22Rv1 (cell line): ENCODE results near the gene CCDC142.
A peak's percentile ranks its signal among the peaks of the same experiment; 100 is the strongest.

Source experiments
- H3K27ac ChIP-seq: fragments of 450-650 bp; 2 replicates; pipeline ENCODE4 v1.5.1; 2017
- CTCF ChIP-seq: fragments of 450-650 bp; IDR thresholded peaks from 2 replicates; pipeline ENCODE4 v1.5.1; 2017; ENCODE audit warnings: mild to moderate bottlenecking
- ZFX ChIP-seq: fragments of 450-650 bp; IDR thresholded peaks from 2 replicates; pipeline ENCODE4 v1.6.1; 2017; ENCODE audit warnings: antibody characterized with exemption, borderline replicate concordance

The CCDC142 gene

GRCh38 chr2:74528600-74529356 lies 46.0 kb upstream of the CCDC142 start:
- TF ChIP-seq ZFX (no peak), CTCF (no peak)
- H3K27ac ChIP-seq, result peak overlapping the region; percentile 89

- no peak for TF ChIP-seq CTCF
- TF ChIP-seq ZFX, result no peak
- no peak overlapping the region for H3K27ac ChIP-seq
These were observed 44.9 kb upstream of the CCDC142 start for GRCh38 chr2:74527741-74528140.

GRCh38 chr2:74526649-74527230 lies 43.9 kb upstream of the CCDC142 start:
- peak overlapping the region; percentile 8; the same call in 1 of the 2 replicates for H3K27ac ChIP-seq
- TF ChIP-seq ZFX, result no peak
- TF ChIP-seq CTCF, result no peak

GRCh38 chr2:74525717-74526648 lies 43.2 kb upstream of the CCDC142 start, which contains the start of gene DQX1:
DQX1 (minus strand) TSS chr2:74526231; CDS start chr2:74525729, 502 bp downstream.
- H3K27ac ChIP-seq, result peak within 1 kb of the TSS; percentile 34
- no peak for TF ChIP-seq ZFX
- no peak for TF ChIP-seq CTCF

- TF ChIP-seq ZFX (no peak), CTCF (no peak)
- peak overlapping the region; percentile 34; the same call in 1 of the 2 replicates for H3K27ac ChIP-seq
These were observed 42.3 kb upstream of the CCDC142 start for GRCh38 chr2:74524955-74525716.

- TF ChIP-seq CTCF (no peak), ZFX (no peak)
These were observed 41.2 kb upstream of the CCDC142 start for GRCh38 chr2:74524005-74524404.

More at GRCh38 chr2:74524005-74524404, 41.2 kb upstream of the CCDC142 start:
- no peak overlapping the region for H3K27ac ChIP-seq
